Measurements from ENCODE around the gene E2F7.

DNA sequence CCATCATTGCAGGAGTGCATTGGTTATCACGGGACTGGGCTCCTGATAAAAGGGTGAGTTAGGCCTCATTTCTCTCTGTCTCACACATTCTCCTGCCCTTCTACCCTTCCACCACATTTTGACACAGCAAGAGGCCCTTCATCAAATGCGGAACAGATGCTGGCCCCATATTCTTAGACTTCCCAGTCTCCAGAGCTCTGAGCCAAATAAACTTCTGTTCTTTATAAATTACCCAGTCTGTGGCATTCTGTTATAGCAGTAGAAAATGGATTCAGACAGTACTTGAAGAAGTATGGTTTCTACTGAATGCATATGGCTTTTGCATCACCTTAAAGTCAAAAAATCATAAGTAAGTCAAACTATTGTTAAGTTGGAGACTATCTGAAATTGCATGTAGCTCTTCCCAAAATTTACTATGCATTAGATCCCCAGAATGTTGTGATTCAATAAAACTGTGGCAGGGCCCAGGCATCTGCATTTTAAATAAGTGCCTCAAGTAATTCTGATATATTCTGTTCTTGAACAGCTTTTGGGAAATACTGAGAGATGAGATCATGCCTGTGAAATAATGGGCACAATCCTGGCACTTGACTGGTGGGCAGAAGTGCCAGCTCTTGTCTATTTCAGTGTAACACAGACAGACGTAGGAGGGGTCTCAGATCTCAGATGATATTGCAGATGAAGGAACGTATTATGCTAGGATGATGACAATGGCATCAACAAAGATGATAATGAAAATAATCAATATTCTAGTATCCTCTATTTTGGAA is 68.2 kb downstream of the E2F7 start:
- TF ChIP-seq POLR2A (IDR thresholded peaks at IDR 0.05): no peak
- TF ChIP-seq CTCF (IDR thresholded peaks at IDR 0.05): no peak
